Stimulated activated CD4-positive, alpha-beta T cell treated with anti-CD3 and anti-CD28 coated beads, Interleukin-1b, Interleukin-23, amount 100 ng/mL, for 1 hour (primary cell): ENCODE data around the gene CD3E.

Source experiments
- DNase-seq, 2 donors: peaks; one replicate each; pipeline ENCODE4 v3.0.0-alpha.2; 2020; ENCODE audit warnings: low read depth in 2 of 2

Gene CD3E

DNA sequence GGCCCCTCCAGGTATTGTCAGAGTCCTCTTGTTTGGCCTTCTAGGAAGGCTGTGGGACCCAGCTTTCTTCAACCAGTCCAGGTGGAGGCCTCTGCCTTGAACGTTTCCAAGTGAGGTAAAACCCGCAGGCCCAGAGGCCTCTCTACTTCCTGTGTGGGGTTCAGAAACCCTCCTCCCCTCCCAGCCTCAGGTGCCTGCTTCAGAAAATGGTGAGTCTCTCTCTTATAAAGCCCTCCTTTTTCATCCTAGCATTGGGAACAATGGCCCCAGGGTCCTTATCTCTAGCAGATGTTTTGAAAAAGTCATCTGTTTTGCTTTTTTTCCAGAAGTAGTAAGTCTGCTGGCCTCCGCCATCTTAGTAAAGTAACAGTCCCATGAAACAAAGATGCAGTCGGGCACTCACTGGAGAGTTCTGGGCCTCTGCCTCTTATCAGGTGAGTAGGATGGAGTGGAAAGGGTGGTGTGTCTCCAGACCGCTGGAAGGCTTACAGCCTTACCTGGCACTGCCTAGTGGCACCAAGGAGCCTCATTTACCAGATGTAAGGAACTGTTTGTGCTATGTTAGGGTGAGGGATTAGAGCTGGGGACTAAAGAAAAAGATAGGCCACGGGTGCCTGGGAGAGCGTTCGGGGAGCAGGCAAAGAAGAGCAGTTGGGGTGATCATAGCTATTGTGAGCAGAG lies at the start of gene CD3E:
Gene CD3E, plus strand, starts transcription at position 163 of the 681 bp plus-strand sequence. Its CDS starts 223 bp downstream, at position 386.
- peak in 1 of 2 donors; percentile 41 for DNase-seq

DNA sequence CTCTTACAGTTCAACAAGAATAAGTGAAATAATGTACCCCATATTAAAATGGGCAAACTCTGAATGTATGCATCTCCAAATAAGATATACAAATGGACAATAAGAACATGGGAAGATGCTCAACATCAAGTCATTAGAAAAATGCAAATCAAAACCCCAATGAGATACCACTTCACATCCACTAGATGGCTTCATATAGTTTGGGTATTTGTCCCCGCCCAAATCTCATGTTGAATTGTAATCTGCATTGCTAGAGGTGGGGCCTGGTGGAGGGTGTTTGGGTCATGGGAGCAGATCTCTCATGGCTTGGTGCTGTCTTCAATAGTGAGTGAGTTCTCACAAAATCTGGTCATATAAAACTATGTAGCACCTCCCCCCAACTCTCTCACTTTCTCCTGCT lies 46.1 kb upstream of the CD3E start:
- no peak for DNase-seq

DNA sequence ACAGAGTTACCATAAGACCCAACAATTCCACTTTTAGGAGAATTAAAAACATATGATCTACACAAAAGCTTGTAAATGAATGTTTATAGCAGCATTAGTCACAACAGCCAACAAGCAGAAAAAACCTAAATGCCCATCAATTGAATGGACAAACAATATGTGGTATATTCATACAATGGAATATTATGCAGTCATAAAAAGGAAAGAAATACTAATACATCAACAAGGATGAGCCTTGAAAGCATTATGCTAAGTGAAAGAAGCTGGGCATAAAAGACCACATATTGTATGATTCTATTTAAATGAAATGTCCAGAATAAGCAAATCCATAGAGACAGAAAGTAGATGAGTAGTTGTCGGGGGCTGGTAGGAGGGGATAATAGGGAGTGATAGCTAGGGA lies 45.4 kb upstream of the CD3E start:
- DNase-seq, result no peak

DNA sequence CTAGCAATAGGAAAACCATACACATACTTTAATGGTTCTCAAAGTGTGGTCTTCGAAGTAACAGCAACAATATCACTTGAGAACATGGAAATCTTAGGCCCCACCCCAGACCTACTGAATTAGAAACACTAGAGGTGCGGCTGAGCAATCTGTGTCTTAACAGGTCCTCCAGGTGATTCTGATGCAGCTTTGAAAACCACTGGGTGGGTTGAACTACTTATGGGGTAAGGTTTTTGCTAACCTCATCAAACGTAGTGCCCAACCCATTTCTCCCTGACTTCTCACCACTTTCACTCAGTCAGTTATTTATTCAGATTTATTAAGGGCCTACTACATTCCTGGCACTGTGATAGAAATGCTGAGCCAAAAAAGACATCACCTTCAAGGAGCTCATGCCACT lies 44.2 kb upstream of the CD3E start:
- no peak for DNase-seq

DNA sequence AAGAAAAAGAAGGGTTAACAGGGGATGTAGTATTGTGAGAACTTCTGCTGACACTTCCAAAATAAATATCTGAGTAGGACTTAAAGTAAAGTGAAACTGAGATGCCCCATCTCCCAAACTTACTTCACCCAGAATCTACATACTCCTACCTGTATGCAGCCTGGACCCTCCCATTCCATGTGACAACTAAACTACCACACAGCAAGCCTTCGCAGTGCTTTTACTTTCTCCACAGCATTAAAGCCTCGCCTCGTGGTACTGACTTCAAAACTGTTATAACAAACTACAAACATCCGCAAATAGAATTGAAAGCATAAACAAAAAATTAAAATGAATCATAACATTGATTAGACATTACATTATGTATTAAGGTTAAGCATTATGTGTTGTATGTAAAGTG lies 41.4 kb upstream of the CD3E start:
- DNase-seq, result no peak

DNA sequence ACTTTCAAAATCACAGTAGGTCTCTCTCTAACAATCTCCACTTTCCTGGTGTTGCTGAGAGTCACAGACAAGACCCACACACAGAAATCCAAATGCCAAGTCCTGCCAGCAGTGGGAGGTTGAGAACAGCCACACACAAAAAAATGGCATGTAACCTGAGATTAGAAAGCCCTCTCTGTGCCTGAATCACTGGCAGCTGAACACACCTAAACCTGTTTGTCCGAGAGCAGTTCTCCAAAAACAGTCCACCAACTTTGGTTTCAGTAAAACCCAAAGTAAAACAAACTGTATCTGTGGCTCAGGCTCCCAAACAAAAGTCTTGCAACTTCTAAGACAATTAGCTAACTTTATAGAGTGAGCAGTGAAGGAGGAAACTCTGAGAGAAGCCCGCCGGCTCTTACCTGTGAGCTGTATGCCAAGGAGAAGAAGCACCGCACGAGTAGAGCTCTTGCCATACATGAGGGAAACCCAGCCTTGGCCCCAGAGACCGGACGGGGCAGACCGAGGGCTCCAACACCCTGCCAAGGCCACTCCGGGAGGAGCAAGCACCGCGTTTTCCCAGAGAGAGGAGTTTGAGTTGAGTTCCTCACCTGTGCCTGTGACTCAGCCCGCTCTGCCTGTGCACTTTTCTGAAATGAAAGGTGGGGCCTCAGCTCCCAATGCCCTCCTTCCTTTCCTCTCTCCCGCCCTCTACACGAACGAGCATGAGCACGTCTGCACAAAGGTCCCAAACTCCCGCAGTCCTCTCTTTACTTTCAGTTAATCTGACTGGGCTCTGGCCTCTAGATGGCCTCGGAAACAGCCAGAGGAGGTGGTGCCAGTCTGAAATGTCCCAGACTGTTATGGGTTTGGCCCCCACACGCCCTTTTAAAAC lies 40.6 kb upstream of the CD3E start, which contains the start of gene MPZL2:
Gene MPZL2, minus strand, starts transcription at position 603 of the 874 bp plus-strand sequence. Its CDS starts 144 bp downstream, at position 459.
- no peak for DNase-seq

DNA sequence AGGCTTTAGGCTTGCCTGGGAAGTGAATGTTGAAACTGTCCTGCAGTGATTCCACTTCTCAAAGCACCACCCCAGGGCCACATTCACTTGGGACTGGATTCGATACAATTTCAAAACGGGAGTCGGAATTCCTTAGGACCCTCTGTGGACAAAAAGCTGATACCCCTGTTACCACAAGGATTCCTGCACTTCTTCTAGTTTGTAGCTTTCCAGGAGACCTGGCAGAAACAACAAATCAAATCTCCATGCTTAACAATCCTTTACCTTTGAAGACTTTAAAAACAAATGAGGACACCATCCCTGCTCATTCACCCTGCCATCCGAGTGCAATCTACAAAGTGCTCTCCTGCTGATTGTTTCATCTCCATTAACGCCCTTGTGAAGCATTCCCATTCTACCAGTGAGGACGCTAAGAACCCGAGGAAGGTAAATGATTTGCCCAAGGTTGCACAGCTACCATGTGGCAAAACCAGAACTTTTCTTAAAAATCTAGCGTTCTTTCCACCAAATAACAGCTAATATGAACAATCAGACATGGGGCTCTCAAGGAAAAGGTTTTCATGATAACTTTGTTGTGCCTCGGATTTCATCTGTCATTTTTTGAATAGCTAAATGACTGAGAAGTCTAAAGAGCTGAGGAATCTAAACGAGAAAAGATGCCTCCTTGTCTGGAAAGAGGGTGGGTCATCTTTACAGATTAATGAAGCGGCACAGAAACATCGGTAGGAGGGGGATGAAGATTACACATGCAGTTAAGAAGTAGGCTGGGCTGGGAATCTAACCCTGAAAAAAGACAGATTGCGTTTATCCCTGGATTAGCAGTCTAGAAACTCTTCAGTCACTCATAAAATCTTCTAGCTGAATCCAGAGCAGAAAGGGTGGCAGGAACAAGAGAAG lies 39.7 kb upstream of the CD3E start:
- DNase-seq, result no peak

DNA sequence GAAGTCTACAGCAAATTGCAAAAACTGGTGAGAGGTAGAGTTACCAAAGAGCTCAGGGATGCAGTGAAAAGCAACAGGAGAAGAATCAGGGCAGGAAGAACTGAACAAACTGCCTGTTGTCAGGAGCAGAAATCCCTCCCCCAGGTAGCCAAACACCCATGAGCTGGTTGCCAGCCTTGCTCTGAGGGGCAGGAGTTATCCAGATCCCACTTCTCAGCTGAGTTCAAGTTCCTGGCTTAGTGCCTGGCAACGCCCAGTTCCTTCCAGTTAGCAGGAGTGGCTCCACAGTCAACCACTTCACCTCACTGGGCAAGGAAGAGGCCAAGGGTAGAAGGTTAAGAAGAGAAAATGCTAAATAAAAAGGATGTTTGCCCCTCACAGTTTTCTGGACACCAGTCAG lies 38.6 kb upstream of the CD3E start:
- DNase-seq, result no peak

DNA sequence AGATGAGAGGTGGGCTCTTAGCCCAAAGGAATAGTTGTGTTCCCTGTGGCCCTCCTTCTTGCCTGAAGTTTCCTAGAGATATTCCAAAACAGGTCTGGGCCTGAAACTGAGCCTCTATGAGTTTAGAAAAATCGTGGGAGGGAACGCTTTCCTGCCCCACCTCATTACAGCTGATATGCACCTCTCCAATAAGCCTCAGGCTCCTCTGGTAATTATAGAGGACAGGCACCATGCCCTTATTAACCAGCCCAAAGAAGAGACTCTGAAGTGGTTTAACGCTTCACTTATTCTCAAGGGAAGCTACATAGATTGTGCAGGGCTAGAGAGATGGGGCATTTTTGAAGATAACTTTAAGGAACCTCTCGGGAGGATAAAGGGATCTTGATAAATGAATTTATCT lies 37.0 kb upstream of the CD3E start:
- DNase-seq, result no peak

DNA sequence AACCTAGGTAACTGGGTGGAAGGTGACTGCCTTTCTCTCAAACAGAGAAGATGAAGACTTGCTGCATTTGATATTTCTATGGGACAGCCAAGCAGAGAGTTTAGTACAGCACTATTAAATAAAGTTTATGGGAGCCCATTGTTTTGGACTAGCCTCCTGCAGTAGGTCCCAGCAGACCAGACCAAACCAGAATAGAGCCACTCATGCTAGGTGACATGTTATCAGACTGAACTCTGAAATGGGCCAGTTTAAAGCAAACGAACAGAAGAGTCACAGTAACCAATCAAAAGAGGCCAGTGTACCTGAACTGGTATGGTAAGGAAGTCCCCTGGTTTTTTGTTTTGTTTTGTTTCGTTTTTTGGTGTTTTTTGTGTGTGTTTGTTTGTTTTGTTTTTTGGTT lies 32.5 kb upstream of the CD3E start:
- DNase-seq, result no peak

DNA sequence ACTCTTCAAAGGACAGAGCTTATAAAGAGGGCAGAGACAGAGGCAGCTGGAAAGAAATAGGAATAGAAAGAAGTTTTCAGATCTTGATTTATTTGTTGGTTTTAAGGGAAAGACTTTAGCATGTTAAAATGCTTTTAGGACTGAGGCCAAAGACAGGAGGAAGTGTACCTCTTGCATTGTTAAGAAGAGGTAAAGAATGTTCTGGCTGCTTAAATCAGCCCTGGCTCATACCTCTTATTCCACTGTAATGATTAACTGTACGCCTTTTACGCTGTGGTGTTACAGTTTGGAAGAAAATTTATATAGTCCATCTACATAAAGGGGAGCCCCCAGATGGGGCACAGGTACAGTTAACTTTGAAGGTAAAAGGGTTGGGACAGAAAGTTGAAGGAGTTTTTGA lies 30.3 kb upstream of the CD3E start:
- no peak for DNase-seq

DNA sequence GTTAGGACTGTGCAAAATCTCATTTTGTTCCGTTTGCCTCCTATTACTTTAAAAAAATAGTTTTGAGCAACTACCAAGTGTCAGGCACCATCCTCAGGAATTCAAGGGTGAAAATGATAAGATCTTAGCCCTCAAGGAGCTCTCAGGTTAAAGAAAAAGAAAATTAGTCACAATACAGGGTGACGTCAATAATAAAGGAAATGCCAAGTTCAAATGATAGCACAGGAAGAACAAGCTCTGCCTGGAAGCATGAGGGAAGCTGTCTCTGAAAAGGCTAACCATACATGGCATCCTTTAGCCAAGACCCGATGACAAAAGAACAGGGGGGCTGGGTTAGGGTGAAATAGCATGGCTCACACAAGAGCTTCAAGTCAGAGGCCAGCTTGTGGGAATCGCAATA lies 29.4 kb upstream of the CD3E start:
- DNase-seq, result no peak

DNA sequence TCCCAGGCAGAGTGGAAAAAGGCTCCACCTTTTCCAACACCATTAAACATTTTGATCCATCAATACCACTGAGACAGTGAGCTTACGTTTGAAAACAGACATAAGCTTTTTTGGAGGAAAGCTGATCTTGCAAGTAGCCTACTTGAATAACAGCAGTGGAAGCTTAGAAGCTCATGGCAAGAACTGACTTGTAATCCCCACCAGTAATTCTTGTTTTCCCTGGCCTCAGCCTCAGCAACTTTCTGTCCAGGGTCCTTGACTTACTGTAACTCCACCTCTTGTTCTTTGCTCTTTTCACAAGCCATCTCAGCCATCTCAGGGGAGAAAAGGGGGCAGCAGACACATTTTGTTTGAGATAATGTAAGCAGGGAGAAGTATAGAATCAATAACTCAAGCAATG lies 28.1 kb upstream of the CD3E start:
- DNase-seq, result no peak

DNA sequence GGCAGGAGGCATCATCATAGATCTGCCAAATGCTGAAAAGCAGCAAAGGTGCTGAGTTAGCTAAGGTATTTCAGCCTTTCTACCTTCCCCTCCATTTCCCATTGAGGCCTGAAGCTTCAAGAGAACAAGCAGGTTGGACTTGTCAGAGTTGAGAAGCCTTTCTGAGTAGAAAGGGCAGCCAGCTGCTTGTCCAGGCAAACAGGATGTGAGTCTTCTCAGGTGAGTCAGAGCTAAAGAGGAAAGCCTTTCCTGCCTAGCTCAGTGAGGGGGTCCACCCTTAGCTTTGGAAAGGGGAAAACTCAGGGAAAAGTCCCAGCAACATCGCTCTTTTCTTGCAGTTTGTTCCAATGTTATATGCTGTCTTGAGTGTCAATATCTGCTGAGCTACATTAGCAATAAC lies 27.2 kb upstream of the CD3E start:
- DNase-seq, result no peak

DNA sequence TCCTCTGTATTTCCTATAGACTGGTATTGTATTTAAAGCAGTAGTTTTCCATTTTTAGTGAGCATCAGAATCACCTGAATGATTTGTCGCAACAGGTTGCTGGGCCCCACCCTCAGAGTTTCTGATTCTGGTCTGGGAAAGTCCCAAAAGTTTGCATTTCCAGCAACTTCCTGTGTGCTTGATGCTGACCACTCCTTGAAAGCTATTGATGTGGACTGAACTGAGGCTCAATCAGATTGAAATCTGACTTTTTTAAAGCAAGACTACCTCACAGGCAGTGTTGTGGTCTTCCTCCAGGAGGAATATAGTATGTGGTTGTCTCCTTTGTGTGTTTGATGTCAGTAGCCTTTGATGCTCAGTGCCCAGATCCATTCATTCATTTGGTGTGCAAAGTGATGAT lies 23.2 kb upstream of the CD3E start:
- DNase-seq, result no peak

DNA sequence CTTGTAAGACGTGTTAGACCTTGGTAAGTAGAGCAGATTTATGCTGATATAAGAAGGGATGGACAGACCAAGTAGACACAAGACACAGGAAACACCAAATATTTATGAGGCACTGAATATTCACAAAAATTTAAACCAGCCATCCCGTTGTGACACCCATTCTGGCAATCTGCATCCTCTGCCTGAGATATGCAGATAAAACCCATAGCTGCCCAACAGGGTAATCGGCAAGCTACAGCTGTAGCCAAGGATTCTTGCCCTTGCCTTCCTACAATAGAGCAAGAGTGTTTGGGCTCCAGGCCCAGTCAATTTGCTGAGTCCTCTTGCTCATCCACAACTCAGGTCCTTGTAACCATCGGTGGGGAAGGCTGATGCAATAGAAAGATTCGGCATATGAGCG lies 21.9 kb upstream of the CD3E start:
- DNase-seq, result no peak

DNA sequence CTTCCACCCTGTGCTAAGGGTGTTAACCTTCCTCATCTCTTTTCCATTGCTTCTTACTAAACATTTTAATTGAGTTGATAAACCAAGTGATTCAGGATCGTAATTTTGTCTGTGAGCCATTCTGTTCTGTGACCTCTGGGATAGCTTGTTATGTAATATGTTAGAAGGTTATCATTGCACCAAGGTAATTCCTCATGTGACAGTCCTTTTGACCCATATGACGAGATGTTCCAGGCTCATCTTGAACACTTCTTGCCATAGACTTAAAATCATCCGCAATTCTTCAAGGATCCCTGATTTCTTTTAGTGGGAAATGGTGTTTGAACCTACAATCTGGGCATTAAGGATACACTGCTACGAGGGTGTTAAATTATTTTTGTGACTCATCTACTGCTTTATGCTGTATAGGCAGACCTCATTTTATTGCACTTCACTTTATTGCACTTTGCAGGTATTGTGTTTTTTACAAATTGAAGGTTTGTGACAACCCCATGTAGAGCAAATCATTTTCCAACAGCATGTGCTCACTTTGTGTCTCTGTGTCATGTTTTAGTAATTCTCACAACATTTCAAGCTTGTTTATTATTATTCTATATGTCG lies 21.4 kb upstream of the CD3E start:
- DNase-seq, result no peak

DNA sequence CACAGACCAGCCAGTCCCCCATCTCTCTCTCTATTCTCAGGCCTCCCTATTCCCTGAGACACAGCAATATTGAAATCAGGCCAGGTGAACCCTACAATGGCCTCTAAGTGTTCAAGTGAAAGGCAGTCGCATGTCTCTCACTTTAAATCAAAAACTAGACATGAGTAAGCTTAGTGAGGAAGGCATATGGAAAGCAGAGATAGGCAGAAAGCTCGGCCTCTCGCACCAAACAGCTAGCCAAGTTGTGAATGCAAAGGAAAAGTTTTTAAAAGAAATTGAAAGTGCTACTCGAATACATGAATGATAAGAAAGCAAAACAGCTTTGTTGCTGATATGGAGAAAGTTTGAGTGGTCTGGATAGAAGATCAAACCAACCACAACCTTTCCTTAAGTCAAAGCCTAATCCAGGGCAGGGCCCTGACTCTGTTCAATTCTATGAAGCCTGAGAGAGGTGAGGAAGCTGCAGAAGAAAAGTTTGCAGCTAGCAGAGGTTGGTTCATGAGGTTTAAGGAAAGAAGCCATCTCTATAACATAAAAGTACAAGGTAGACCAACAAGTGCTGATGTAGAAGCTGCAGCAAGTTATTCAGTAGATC lies 20.7 kb upstream of the CD3E start:
- DNase-seq, result no peak

DNA sequence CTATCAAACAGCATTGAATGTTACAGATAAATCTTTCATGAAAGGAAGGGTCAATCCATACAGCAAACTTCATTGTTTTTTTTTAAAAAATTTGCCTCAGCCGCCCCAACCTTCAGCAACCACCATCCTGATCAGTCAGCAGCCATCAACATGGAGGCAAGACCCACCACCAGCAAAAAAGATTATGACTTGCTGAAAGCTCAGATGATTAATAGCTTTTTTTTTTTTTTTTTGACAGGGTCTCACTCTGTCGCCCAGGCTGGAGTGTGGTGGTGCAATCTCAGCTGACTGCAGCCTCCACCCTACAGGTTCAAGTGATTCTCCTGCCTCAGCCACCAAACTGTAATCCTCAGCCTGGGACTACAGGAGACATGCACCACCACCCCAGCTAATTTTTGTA lies 18.0 kb upstream of the CD3E start:
- DNase-seq, result no peak

DNA sequence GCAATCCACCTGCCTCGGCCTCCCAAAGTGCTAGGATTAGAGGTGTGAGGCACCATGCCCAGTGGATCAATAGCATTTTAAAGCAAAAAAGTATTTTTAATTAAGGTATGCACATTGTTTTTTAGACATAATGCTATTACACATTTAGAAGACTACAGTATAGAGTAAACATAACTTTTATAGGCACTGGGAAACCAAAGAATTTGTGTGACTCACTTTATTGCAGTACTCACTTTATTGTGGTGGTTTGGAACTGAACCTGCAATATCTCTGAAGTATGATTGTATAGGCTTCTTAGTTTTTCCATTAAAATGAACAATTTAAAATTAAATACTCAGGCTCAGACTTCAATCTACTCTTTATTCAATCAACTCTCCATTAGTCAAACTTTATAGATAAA lies 17.5 kb upstream of the CD3E start:
- DNase-seq, result no peak

DNA sequence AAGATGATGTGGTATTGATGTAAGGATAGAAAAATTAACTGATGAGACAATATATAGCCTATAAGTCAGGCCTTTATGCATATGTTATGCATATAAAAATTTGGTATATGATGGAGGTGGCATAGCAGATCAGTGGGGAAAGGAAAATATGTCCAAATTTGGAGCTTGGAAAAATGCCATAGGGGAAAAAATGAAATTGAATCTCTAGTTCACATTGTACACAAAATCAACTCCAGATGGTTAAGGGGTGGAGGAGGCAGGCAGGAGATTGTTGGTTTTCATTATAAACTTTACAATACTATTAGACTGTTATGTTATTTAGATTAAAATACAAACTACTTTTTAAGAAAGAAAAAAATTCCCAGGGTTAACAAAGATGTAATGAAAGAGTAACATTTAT lies 15.1 kb upstream of the CD3E start:
- no peak for DNase-seq
